ENCODE data around the gene BUD23.
"Not testable (repeated sequence)": the region's sequence is repeated elsewhere in the genome, so short reads cannot be mapped to it uniquely, and the experiment has no call there.

Gene BUD23

GRCh38 chr7:73701357-73701995 is 18.1 kb downstream of the BUD23 start:
- DNase-seq = peak; percentile 56

DNA sequence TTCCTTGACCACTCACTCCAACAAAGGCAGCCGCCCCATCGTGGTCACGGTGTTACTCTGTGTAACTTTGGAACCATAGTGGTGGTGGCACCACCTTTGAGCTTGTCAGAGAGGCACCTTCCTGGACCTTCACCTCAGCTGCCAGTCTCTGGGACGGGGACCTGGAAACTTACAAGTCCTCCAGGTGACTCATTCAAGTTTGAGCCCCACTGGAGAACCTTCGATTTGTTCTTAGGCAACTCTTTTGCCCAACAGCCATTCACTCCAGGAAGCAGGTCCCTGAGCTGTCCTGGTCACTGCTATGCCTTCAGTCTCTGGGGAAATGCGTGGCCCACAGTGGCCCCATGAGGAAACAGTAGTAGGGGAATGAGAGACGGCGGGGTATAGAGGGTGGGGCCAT is 18.8 kb downstream of the BUD23 start:
- no peak for DNase-seq

DNA sequence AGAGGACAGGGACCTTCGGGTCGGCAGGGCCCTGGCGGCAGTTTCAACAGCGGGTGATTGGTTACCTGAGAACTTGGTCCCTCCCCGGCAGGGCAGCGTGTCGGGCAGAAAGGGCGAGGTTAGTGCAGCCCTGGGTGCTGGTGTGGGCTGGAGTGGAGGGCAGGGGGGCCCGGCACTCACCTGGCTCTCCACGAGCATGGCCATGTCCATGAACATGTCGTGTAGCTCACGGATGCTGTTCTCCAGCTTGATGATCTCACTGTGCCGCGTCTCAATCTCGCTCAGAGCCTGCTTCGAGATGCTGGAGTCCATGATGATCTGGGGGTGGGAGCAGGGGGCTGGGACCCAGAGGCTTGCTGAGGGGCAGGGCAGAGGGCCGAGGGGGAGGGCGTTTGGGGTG is 19.3 kb downstream of the BUD23 start:
- no peak for DNase-seq

GRCh38 chr7:73703225-73703624 is 19.8 kb downstream of the BUD23 start:
- no peak for DNase-seq

DNA sequence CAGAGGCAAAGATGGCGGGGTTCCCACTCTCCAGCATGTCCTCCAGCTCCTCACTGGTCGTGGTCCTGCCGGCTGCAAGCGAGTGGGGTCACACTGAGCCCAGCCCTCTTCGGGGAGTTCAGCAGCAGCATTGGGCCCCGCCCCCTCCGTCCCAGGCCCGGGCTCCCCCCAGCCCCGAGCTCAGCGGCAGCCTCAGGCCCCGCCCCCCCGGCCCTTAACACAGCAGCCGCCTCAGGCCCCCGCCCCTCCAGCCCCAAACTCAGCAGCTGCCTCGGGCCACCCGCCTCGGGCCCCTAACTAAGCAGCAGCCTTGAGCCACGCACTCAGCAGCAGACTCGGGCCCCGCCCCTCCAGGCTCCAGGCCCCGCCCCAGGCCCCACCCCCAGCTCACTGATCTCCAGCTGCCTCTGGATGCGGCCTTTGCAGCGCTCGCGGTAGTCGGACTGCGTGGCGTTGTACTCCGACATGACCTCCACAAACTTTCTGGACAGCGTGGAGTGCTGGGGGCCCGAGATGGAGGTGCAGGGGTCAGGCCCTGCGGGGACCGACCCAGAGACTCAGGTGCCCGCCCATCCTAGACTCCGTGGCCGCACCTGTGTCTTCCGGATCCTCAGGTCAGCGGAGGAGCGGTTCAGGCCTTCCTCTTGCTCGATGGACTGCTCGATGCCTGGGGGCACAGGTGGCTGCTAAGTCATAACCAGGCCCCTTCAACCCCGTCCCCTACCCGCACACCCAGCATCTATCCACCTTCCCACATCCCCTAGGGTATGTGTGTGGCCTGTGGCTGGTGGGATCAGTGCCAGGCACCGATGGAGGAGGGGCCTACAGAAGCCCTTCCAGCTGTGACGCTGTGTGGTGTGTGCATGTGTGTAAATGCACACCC is 20.6 kb downstream of the BUD23 start:
- DNase-seq = peak; percentile 58

- DNase-seq = no peak
Measured at GRCh38 chr7:73704640-73705550, 21.5 kb downstream of the BUD23 start.

- DNase-seq = no peak
Measured at GRCh38 chr7:73705551-73705920, 22.1 kb downstream of the BUD23 start.

DNA sequence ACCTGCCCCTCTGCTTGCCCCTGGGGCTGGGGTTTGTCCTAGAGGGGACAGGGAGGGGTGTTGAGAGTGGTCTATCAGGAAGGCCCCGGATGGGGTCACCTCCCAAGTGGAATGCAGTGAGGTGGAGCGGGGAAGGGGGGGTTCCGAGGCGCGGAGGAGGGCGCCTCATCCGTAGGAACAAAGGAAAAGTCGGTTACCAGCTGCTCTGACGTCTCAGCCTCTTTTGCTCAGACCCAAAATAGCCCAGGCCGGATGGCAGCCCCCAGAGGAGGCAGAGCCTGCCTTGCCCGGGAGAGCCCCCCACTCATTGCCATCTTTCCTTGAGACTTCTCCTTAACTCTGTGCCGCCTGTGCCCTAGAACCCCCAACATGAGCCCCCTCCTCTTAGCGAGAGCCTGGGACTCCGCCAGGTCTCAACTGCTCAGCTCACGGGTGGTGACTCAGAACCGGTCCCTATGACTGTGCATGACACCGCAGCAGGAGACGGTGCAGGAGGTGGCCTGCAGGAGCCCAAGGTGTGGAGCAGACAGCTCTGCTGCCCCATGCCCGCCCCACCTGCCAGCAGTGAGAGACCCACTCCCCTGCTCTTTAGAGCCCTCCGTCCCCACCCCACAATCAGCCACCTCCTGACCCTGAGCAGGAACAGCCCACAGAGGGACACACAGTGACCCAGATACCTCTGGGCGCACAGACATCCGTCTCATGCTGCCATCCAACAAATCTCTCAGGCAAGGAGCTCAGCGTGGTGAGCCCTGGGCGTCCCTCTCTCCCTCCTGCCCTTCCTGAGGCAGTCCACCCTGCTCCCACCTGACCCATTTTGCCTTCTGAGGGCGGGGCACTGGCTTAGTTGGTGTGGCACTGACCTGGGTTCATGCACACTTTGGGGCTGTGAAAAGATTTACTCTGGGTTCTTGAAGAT is 23.0 kb downstream of the BUD23 start:
- no peak for DNase-seq

DNA sequence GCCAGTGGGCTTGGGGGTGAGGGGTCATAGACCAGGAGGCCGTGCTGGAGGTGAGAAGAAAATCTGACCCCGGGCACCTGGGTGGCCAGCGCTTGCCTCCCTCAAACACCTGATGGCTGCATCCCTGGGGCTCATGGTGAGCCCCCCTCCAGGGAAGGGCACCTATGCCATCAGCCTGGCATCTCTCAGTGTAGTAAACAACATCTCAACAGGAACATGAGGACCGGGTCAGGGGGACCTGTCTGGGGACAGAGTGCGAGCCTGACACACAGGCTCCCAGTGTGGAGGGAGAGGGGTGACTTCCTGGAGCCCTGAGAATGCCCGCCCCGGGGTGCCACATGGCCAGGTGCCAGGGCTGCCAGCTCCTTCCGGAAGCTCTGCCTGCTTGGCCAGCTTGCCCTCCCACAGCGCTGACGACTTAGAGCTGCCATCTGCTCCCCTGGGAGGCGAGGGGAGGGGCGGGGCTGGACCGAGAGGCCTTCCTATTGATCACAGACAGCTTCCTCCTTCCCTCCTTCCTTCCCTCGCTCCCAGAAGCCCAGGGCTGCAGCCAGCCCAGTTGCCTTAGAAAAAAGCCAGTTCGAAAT is 23.7 kb downstream of the BUD23 start:
- DNase-seq = peak; percentile 50

- DNase-seq = no peak
Measured at GRCh38 chr7:73708961-73709549, 25.7 kb downstream of the BUD23 start.

GRCh38 chr7:73712773-73713172 is 29.4 kb downstream of the BUD23 start:
- no peak for DNase-seq

DNA sequence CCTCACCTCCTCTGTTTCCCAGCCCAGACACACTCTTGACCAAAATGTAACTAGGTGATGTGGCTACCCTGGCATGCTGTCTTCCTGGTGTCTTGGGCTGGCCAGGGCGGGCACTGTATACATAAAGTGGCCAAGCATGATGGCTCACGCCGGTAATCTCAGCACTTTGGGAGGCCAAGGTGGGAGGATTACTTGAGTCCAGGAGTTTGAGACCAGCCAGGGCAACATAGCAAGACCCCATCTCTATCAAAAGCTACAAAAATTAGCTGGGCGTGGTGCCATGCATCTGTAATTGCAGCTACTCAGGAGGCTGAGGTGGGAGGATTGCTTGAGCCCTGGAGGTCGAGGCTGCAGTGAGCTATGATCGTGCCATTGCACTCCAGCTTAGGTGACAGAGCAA is 29.9 kb downstream of the BUD23 start:
- DNase-seq = not testable (repeated sequence)

GRCh38 chr7:73715648-73716317 is 32.4 kb downstream of the BUD23 start:
- peak; percentile 51 for DNase-seq

- DNase-seq = no peak
Measured at GRCh38 chr7:73716318-73716890, 33.0 kb downstream of the BUD23 start.

DNA sequence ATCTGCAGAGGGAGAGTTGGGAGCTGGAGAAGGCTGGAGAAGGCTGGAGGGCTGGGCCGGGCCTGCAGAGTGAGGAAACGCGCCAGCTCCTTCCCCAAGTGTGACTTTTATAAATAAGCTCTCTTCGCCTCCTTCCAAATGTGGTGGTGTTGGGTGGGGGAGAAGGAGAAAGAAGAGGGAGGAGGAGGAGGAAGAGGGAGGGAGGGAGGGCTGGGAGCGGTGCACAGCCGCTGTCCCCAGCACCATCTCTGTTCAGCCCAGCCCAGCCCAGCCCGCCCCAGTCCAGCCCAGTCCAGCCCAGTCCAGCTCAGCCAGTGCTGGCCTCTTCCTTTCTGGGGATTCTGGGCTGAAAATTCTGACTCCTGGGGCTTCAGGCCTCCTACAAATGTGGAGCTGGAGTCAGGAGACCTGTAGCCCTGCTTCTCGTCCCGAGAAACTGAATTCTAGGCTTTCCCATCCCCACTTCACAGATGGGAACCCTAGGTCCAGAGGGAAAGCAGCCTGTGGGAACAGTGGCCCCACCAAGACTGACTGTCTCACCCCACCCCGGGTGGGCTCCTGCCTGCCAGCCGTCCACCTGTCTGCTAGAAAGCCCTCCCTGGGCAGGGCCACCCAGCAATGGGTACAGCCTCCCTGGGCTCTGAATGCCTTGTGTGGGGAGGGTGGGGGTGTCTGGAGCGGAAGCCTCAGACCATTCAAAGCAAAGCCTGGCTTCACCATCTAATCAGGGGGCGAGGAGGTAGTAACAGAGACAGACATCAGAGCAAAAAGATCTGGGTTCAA is 33.8 kb downstream of the BUD23 start:
- DNase-seq = no peak

DNA sequence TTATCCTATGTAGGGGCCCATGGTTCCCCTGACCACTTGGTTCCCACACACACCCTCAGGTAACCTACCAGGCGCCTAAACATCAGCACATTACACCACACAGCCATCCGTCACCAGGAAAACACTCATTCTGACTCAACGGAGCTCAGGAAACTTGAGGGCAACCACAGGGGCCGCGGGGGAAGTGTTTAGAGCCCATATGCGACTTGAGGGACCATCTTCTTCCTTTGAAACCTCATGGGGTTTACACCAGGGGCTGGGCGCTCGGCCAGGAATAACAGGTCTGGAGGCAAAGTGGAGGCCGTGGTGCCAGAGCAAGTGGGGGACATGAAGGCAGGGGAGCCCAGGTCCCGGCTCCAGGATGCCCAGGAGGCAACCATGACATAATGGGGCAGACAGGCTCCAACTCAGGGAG is 34.6 kb downstream of the BUD23 start:
- DNase-seq = peak; percentile 29

DNA sequence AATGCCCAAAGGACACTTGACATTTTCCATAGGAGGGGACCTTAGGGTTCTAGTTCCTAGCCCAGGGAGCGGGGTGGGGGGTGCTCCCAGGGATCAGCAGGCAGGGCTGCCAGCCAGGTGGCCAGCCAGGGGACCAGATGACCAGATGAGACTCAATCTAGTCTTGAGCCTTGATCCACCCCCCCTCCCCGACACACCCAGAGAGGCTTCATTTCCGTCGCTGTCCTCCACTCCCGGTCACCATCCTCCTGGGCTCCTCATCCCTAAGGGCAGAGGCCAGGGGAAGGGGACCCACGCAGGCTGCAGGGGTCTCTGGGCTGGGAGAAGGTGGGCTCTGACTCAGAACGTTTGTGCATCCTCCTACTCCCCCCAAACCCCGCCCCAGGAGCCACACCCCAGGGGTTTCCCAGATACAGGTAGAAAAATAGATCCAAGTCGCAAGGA is 35.1 kb downstream of the BUD23 start:
- DNase-seq = no peak

DNA sequence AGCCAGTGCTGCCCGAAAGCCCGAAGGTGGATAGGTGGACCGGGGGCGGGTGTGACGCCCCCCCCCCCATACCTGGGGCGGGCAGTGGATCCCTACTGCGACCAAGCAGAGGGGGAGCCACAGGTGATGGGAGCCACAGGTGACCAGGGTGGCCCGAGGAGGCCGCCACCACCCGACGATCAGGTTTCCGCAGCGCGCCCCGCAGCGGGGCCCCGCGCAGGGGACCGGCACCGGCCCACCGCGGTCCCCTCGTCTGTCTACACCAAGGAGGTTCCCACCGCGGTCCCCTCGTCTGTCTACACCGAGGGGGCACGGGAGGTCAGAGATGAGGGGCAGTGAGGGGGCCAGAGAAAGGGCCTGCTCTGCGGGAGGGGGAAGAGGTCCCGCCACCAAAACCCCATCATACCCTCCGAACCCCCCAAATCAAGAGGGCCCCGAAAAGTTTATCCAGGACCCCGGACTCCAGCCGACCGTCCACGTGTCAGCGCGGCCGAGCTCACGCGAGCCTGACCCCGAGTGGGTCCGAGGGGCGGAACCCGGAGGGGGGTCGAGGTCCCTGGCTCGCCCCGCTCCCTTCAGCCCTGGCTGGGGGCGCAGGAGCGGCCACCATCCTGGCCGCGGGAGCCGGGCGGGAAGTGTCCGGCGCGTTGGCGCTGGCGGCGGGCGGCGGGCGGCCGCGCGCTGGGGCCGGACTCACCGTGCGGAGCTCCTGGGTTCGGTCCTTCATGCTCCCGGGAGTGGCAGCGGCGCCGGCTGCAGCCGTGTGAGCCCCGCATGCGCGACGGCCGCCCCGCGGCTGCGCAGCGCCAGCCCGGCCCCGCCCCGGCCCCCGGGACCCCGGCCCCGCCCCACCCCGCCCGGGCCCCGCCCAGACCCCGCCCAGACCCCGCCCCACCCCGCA is 35.8 kb downstream of the BUD23 start, which contains the start of gene STX1A:
Gene STX1A, minus strand, starts transcription at position 765 of the 901 bp plus-strand sequence. Its CDS starts 38 bp downstream, at position 727.
- DNase-seq = peak; percentile 49
